RWPE2 (cell line): ENCODE data around the gene MAEA.

Experiments
- ATAC-seq: fragments of 200-7000 bp; cut with Tn5 transposase; 3 replicates; pipeline ENCODE4 v1.9.1; 2021; ENCODE audit warnings: low read depth
- DNase-seq: peaks from one replicate; pipeline ENCODE4 v3.0.0-alpha.2; 2020; ENCODE audit warnings: low spot score
- H3K27ac ChIP-seq: fragments of 450-650 bp; 2 replicates; pipeline ENCODE4 v1.5.1; 2017; ENCODE audit warnings: mild to moderate bottlenecking; ENCODE audit not compliant: poor library complexity, severe bottlenecking
- H3K27me3 ChIP-seq: fragments of 250-450 bp; sonication (Bioruptor Pico); 2 replicates; pipeline ENCODE4 v1.5.1; 2021; ENCODE audit warnings: mild to moderate bottlenecking, moderate library complexity; ENCODE audit not compliant: insufficient read depth, poor library complexity, severe bottlenecking
- H3K36me3 ChIP-seq: fragments of 250-450 bp; sonication (Bioruptor Pico); 2 replicates; pipeline ENCODE4 v1.5.1; 2020; ENCODE audit warnings: low read depth, mild to moderate bottlenecking, moderate library complexity
- H3K4me1 ChIP-seq: fragments of 250-450 bp; sonication (Bioruptor Pico); 2 replicates; pipeline ENCODE4 v1.5.1; 2021; ENCODE audit warnings: mild to moderate bottlenecking, moderate library complexity; ENCODE audit not compliant: insufficient read depth, poor library complexity, severe bottlenecking
- H3K4me3 ChIP-seq: fragments of 250-450 bp; sonication (Bioruptor Pico); 2 replicates; pipeline ENCODE4 v1.5.1; 2021; ENCODE audit warnings: mild to moderate bottlenecking, moderate library complexity; ENCODE audit not compliant: severe bottlenecking
- H3K9me3 ChIP-seq: fragments of 250-450 bp; sonication (Bioruptor Pico); 2 replicates; pipeline ENCODE4 v1.5.1; 2021; ENCODE audit warnings: mild to moderate bottlenecking, moderate library complexity; ENCODE audit not compliant: severe bottlenecking
- CTCF ChIP-seq: fragments of 450-650 bp; IDR thresholded peaks from one replicate; pipeline ENCODE4 v1.5.1; 2017; ENCODE audit warnings: mild to moderate bottlenecking, moderate library complexity; ENCODE audit not compliant: poor library complexity, severe bottlenecking

The MAEA gene

GRCh38 chr4:1289207-1290164, at the start of gene MAEA:
TSS of gene MAEA (plus strand) at chr4:1289891. CDS start at chr4:1289914, 23 bp downstream.
- Histone ChIP-seq H3K4me1 (peaks cover 9% of the 10 kb centered on the region), H3K9me3 (no peaks in the 10 kb centered on the region), H3K36me3 (peaks cover 17% of the 10 kb centered on the region; the same call in 1 of the 2 replicates), H3K27ac (peak within 1 kb of the TSS; percentile 61), H3K4me3 (peak within 1 kb of the TSS; percentile 96), H3K27me3 (no peaks in the 10 kb centered on the region)
- ATAC-seq (peak; percentile 96), DNase-seq (peak; percentile 97)
- TF ChIP-seq CTCF, result no peak

- no peaks in the 10 kb centered on the region for H3K9me3 ChIP-seq
- DNase-seq (no peak), ATAC-seq (no peak)
- no peak for TF ChIP-seq CTCF
- H3K27me3 ChIP-seq, result no peaks in the 10 kb centered on the region
- H3K4me3 ChIP-seq, result no peak overlapping the region
- no peaks in the 10 kb centered on the region for H3K4me1 ChIP-seq
- H3K27ac ChIP-seq, result no peak overlapping the region
- peaks cover 58% of the 10 kb centered on the region for H3K36me3 ChIP-seq
Observed at GRCh38 chr4:1239950-1240307, 49.8 kb upstream of the MAEA start.

- DNase-seq (peak; percentile 45), ATAC-seq (no peak; the same call in 2 of the 3 replicates)
Observed at GRCh38 chr4:1240721-1241465, 48.8 kb upstream of the MAEA start.

GRCh38 chr4:1241466-1241935, 48.2 kb upstream of the MAEA start:
- H3K4me3 ChIP-seq, result no peak overlapping the region
- peaks cover 44% of the 10 kb centered on the region for H3K36me3 ChIP-seq
- peaks cover 6% of the 10 kb centered on the region for H3K4me1 ChIP-seq
- DNase-seq, result peak; percentile 50
- TF ChIP-seq CTCF, result no peak
- no peak for ATAC-seq
- H3K27me3 ChIP-seq, result no peaks in the 10 kb centered on the region
- H3K9me3 ChIP-seq, result no peaks in the 10 kb centered on the region
- H3K27ac ChIP-seq, result no peak overlapping the region

More at GRCh38 chr4:1240721-1241465, 48.8 kb upstream of the MAEA start:
- Histone ChIP-seq H3K36me3 (peaks cover 48% of the 10 kb centered on the region), H3K9me3 (no peaks in the 10 kb centered on the region), H3K27ac (no peak overlapping the region), H3K27me3 (no peaks in the 10 kb centered on the region), H3K4me3 (no peak overlapping the region), H3K4me1 (peaks cover under 1% of the 10 kb centered on the region)
- TF ChIP-seq CTCF, result no peak
